ENCODE results near the gene HTR3A. TPM values are rescaled to one million over a fixed set of nuclear protein-coding genes. Genes with fewer than 3 reads are reported as not detected.

HTR3A gene
- total and polyA plus RNA-seq, 2 experiments from 2014 or later: 5.8 to 8.1 TPM

DNA sequence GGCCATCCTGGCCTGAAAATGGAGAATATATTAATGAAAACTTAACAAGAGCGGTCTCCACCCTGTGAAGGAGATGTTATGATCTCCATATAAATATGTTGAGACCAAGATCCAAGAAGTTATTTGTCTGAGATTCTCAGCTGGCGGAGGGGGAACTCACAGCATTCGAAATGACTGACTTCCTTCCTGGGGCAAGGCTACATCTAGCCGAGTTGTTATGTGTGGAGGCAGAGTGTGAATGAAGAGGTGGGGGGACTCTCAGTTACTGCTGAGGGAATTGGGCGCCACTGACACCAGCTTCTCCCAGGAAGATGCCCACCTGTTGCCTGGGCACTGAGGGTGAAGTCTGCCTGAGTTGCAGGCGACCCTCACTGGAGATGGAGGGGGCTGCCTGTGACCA is 5.9 kb downstream of the HTR3A start (continued):
- TF ChIP-seq, protein P1, sequence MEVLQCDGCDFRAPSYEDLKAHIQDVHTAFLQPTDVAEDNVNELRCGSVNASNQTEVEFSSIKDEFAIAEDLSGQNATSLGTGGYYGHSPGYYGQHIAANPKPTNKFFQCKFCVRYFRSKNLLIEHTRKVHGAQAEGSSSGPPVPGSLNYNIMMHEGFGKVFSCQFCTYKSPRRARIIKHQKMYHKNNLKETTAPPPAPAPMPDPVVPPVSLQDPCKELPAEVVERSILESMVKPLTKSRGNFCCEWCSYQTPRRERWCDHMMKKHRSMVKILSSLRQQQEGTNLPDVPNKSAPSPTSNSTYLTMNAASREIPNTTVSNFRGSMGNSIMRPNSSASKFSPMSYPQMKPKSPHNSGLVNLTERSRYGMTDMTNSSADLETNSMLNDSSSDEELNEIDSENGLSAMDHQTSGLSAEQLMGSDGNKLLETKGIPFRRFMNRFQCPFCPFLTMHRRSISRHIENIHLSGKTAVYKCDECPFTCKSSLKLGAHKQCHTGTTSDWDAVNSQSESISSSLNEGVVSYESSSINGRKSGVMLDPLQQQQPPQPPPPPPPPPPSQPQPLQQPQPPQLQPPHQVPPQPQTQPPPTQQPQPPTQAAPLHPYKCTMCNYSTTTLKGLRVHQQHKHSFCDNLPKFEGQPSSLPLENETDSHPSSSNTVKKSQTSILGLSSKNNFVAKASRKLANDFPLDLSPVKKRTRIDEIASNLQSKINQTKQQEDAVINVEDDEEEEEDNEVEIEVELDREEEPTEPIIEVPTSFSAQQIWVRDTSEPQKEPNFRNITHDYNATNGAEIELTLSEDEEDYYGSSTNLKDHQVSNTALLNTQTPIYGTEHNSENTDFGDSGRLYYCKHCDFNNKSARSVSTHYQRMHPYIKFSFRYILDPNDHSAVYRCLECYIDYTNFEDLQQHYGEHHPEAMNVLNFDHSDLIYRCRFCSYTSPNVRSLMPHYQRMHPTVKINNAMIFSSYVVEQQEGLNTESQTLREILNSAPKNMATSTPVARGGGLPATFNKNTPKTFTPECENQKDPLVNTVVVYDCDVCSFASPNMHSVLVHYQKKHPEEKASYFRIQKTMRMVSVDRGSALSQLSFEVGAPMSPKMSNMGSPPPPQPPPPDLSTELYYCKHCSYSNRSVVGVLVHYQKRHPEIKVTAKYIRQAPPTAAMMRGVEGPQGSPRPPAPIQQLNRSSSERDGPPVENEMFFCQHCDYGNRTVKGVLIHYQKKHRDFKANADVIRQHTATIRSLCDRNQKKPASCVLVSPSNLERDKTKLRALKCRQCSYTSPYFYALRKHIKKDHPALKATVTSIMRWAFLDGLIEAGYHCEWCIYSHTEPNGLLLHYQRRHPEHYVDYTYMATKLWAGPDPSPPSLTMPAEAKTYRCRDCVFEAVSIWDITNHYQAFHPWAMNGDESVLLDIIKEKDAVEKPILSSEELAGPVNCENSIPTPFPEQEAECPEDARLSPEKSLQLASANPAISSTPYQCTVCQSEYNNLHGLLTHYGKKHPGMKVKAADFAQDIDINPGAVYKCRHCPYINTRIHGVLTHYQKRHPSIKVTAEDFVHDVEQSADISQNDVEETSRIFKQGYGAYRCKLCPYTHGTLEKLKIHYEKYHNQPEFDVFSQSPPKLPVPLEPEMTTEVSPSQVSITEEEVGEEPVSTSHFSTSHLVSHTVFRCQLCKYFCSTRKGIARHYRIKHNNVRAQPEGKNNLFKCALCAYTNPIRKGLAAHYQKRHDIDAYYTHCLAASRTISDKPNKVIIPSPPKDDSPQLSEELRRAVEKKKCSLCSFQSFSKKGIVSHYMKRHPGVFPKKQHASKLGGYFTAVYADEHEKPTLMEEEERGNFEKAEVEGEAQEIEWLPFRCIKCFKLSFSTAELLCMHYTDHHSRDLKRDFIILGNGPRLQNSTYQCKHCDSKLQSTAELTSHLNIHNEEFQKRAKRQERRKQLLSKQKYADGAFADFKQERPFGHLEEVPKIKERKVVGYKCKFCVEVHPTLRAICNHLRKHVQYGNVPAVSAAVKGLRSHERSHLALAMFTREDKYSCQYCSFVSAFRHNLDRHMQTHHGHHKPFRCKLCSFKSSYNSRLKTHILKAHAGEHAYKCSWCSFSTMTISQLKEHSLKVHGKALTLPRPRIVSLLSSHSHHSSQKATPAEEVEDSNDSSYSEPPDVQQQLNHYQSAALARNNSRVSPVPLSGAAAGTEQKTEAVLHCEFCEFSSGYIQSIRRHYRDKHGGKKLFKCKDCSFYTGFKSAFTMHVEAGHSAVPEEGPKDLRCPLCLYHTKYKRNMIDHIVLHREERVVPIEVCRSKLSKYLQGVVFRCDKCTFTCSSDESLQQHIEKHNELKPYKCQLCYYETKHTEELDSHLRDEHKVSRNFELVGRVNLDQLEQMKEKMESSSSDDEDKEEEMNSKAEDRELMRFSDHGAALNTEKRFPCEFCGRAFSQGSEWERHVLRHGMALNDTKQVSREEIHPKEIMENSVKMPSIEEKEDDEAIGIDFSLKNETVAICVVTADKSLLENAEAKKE (CRISPR knock-in tag; IDR thresholded peaks at IDR 0.05): no peak

DNA sequence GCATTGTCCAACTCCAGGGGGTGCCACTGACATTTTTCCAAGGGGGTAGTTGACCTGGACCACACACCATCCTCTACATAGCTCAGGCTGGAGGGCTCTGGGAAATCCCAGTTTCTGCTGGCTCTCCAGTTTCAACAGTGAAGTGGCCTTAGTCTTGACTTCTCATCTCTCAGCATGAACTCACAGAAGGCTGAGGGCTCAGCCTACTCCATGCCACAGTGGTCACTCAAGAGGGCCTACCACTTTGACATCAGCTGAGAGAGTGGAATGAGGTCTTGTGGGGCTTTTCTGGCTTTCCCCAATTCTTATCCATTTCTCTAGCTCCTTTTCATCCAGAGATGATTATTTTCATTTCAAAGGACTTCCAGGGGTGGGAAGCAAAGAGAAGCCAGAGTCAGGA is 7.4 kb downstream of the HTR3A start:
- Histone ChIP-seq H3K36me3 (ENCODE audit: insufficient read depth) (no peaks in the 10 kb centered on the region), H4K20me1 (replicated peaks; ENCODE audit: insufficient read depth) (no peaks in the 10 kb centered on the region), H3F3A (replicated peaks; ENCODE audit: low read depth) (no peaks in the 10 kb centered on the region), H3K4me1 (ENCODE audit: insufficient read depth) (no peaks in the 10 kb centered on the region), H2AFZ (no peak overlapping the region), H3K27me3 (ENCODE audit: insufficient read depth) (no peaks in the 10 kb centered on the region), H3K79me2 (replicated peaks; ENCODE audit: insufficient read depth) (no peaks in the 10 kb centered on the region), H3K4me3 (no peak overlapping the region), H3K4me2 (no peak overlapping the region), H3K27ac (ENCODE audit: low read depth) (no peak overlapping the region), H3K9me2 (ENCODE audit: insufficient read depth) (no peaks in the 10 kb centered on the region)
- no peak overlapping the region for H3K27ac Mint-ChIP-seq
- no peaks in the 10 kb centered on the region; the same call in 2 of the 3 replicates for H3K9me3 Mint-ChIP-seq
- TF ChIP-seq JUNB (IDR thresholded peaks at IDR 0.05; ENCODE audit: unreplicated experiment) (no peak), NANOG (IDR thresholded peaks at IDR 0.05; ENCODE audit: borderline replicate concordance) (no peak), STAT1 (IDR thresholded peaks at IDR 0.05; ENCODE audit: unreplicated experiment) (no peak), POLR2AphosphoS5 (IDR thresholded peaks at IDR 0.05; ENCODE audit: low read depth) (no peak), CREB1 (CRISPR knock-in tag; IDR thresholded peaks at IDR 0.05; ENCODE audit: low read depth) (no peak)
- TF ChIP-seq, protein P2, sequence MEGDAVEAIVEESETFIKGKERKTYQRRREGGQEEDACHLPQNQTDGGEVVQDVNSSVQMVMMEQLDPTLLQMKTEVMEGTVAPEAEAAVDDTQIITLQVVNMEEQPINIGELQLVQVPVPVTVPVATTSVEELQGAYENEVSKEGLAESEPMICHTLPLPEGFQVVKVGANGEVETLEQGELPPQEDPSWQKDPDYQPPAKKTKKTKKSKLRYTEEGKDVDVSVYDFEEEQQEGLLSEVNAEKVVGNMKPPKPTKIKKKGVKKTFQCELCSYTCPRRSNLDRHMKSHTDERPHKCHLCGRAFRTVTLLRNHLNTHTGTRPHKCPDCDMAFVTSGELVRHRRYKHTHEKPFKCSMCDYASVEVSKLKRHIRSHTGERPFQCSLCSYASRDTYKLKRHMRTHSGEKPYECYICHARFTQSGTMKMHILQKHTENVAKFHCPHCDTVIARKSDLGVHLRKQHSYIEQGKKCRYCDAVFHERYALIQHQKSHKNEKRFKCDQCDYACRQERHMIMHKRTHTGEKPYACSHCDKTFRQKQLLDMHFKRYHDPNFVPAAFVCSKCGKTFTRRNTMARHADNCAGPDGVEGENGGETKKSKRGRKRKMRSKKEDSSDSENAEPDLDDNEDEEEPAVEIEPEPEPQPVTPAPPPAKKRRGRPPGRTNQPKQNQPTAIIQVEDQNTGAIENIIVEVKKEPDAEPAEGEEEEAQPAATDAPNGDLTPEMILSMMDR (conservative IDR thresholded peaks at IDR 0.05; ENCODE audit: low read depth in 2 of 2): no peak
- TF ChIP-seq, protein P3, sequence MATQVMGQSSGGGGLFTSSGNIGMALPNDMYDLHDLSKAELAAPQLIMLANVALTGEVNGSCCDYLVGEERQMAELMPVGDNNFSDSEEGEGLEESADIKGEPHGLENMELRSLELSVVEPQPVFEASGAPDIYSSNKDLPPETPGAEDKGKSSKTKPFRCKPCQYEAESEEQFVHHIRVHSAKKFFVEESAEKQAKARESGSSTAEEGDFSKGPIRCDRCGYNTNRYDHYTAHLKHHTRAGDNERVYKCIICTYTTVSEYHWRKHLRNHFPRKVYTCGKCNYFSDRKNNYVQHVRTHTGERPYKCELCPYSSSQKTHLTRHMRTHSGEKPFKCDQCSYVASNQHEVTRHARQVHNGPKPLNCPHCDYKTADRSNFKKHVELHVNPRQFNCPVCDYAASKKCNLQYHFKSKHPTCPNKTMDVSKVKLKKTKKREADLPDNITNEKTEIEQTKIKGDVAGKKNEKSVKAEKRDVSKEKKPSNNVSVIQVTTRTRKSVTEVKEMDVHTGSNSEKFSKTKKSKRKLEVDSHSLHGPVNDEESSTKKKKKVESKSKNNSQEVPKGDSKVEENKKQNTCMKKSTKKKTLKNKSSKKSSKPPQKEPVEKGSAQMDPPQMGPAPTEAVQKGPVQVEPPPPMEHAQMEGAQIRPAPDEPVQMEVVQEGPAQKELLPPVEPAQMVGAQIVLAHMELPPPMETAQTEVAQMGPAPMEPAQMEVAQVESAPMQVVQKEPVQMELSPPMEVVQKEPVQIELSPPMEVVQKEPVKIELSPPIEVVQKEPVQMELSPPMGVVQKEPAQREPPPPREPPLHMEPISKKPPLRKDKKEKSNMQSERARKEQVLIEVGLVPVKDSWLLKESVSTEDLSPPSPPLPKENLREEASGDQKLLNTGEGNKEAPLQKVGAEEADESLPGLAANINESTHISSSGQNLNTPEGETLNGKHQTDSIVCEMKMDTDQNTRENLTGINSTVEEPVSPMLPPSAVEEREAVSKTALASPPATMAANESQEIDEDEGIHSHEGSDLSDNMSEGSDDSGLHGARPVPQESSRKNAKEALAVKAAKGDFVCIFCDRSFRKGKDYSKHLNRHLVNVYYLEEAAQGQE (IDR thresholded peaks at IDR 0.05; ENCODE audit: unreplicated experiment): no peak
- H3K4me1 Mint-ChIP-seq: no peaks in the 10 kb centered on the region; the same call in 2 of the 3 replicates
- peaks cover 7% of the 10 kb centered on the region for H3K27me3 Mint-ChIP-seq (ENCODE audit: insufficient read depth, low read depth, poor library complexity)
- no peak for DNase-seq (ENCODE audit: low spot score)
- no peak overlapping the region for H3K4me3 Mint-ChIP-seq
- H3K36me3 Mint-ChIP-seq (ENCODE audit: low read depth): no peaks in the 10 kb centered on the region
- ATAC-seq: no peak
